AG09319 (cell line): Measurements from ENCODE around the gene NUDT3.
A peak's percentile ranks its signal among the peaks of the same experiment; 100 is the strongest.

Source experiments
- DNase-seq: peaks from one replicate; pipeline ENCODE4 v3.0.0-alpha.2; 2010; ENCODE audit warnings: low read depth; ENCODE audit errors: extremely low read depth
- TF ChIP-seq, protein P1 (sequence below): IDR thresholded peaks from 2 replicates; pipeline ENCODE4 v1.5.1; 2011; ENCODE audit warnings: low read depth, mild to moderate bottlenecking, inconsistent platforms, low read length, moderate library complexity

The NUDT3 gene

DNA sequence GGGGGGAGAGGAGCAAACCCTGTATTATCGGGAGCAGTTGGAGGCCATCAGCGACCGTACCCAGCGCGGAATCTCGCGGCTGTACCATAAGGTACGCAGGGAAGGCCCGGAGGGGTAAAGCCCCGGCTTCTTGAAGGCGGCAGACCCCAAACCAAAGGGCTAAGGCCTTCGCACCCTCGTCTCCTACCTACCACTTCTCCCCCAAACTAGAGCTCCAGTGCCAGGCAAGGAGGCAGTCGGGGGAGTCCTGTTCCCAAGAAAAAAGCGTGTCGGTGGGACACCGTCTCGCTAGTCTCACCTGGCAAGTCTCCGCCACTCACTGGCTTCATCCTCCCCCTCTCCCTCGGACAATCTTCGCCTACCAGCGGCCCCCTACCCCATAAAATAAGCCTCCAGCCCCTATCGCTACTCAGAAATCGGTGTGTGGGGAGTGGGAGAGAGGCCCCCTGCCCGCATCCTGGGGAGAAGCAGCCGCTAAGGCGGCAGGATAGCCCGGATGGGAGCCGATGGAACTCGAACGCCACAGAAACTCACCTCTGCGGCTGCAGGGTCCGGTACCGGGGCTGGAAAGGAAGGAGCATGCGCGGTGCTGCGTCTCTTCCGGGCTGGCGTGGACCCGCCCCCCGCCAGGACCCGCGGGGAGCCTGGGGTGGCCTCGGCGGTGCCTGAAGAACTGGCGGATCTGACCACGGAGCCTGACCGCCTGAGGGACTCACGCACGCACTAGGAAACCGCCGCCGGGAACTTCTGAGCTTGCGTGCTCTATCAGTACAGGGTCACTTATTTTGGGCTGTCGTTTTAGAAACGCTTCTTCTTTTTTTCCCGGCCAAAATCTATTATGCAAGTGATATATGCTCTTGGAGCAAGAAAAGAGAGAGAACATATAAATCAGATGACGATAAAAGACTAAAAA, 33.3 kb upstream of the NUDT3 start, which contains the start of gene RPS10:
Gene RPS10 (minus strand): TSS at position 572 of the 913 bp plus-strand sequence. CDS start 848 bp downstream, outside the sequence.
- peak; percentile 84 for DNase-seq
- TF ChIP-seq, protein P1, sequence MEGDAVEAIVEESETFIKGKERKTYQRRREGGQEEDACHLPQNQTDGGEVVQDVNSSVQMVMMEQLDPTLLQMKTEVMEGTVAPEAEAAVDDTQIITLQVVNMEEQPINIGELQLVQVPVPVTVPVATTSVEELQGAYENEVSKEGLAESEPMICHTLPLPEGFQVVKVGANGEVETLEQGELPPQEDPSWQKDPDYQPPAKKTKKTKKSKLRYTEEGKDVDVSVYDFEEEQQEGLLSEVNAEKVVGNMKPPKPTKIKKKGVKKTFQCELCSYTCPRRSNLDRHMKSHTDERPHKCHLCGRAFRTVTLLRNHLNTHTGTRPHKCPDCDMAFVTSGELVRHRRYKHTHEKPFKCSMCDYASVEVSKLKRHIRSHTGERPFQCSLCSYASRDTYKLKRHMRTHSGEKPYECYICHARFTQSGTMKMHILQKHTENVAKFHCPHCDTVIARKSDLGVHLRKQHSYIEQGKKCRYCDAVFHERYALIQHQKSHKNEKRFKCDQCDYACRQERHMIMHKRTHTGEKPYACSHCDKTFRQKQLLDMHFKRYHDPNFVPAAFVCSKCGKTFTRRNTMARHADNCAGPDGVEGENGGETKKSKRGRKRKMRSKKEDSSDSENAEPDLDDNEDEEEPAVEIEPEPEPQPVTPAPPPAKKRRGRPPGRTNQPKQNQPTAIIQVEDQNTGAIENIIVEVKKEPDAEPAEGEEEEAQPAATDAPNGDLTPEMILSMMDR = no peak; the same call in 1 of the 2 replicates

- TF ChIP-seq, protein P1 = no peak
- DNase-seq = no peak
These were observed 32.6 kb upstream of the NUDT3 start for GRCh38 chr6:34425132-34425497.

- DNase-seq = no peak
- TF ChIP-seq, protein P1 = no peak
These were observed 32.0 kb upstream of the NUDT3 start for GRCh38 chr6:34424200-34425131.

DNA sequence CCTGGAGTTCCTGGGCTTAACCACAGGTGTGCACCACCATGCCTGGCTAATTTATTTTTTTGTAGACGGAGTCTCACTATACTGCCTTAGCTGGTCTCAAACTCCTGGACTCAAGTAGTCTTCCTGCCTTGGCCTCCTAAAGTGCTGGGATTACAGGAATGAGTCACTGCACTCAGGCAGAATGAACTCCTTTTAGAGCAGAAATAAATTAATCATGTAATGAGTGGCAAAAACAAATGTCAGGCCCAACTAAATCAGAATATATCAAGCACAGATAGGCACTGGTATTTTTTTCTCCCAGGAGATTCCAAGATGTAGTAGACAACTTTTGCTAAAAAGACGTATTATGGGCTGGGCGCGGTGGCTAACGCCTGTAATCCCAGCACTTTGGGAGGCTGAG, 30.8 kb upstream of the NUDT3 start:
- TF ChIP-seq, protein P1 = no peak
- no peak for DNase-seq

- no peak for DNase-seq
- TF ChIP-seq, protein P1 = no peak
These were observed 25.9 kb upstream of the NUDT3 start for GRCh38 chr6:34418367-34418766.

- TF ChIP-seq, protein P1 = no peak
- DNase-seq = no peak
These were observed 24.5 kb upstream of the NUDT3 start for GRCh38 chr6:34416877-34417371.
